ENCODE measurements around the gene SPINK14. TPM values are rescaled to one million over a fixed set of nuclear protein-coding genes. Genes with fewer than 3 reads are reported as not detected.
A peak's percentile ranks its signal among the peaks of the same experiment; 100 is the strongest.

Gene SPINK14, protein sequence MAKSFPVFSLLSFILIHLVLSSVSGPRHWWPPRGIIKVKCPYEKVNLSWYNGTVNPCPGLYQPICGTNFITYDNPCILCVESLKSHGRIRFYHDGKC
- polyA plus RNA-seq (ENCODE audit: insufficient read length), result not detected

DNA sequence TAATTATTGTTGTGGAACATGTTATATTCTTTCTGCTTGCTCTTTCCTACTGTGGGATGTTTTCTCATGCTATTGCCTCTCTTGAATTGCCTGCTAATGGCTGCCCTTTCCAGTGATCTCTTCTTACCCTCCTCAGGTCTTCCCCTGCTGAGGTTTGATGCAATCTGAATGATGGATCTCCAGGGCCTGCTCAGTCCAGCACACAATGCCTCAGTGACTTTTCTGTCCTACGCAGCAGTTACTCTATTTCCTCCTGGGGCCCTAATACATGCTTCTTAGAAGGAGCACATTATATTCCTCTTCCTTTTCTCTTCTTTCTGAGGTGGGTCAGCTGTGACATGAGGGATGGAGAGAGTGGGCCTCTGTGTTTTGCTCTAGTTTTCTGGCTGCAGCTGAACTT lies at the start of gene SPINK14:
Gene SPINK14 (plus strand): TSS at position 301 of the 400 bp plus-strand sequence. CDS start 1,187 bp downstream, outside the sequence.
- no peak for DNase-seq (ENCODE audit: low read depth)

DNA sequence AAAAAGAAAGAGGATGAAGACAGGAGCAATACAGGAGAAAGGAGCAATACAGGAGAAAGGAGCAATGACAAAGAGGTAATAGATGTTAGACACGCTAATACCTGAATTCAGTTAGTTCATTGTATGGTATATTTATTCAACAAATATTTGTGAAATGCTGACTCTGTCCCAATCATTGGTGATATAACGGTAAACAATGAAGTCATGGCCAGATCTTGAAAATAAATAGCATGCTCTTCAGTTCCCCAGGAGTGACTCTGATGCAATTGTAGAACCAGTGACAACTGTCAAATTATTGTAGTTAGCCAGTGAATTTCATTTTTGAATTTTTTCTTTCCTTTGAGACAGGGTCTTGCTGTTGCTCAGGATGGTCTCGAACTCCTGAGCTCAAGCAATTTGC lies 48.0 kb upstream of the SPINK14 start:
- DNase-seq (ENCODE audit: low read depth), result no peak

DNA sequence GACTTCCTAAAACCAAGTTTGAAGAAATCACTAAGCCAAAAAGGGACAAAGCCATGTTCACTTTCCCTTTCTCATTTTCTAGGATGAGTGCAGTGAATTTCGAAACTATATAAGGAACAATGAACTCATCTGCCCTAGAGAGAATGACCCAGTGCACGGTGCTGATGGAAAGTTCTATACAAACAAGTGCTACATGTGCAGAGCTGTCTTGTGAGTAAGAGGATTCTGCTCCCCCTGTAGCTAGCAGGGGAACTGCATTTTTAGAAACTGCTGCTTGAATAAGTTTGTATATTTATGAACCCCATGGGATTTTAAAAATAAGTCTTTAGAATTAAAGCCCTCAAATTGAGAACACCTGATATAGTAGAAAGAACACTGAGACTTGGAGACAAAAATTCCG lies 42.7 kb upstream of the SPINK14 start:
- DNase-seq (ENCODE audit: low read depth), result no peak

DNA sequence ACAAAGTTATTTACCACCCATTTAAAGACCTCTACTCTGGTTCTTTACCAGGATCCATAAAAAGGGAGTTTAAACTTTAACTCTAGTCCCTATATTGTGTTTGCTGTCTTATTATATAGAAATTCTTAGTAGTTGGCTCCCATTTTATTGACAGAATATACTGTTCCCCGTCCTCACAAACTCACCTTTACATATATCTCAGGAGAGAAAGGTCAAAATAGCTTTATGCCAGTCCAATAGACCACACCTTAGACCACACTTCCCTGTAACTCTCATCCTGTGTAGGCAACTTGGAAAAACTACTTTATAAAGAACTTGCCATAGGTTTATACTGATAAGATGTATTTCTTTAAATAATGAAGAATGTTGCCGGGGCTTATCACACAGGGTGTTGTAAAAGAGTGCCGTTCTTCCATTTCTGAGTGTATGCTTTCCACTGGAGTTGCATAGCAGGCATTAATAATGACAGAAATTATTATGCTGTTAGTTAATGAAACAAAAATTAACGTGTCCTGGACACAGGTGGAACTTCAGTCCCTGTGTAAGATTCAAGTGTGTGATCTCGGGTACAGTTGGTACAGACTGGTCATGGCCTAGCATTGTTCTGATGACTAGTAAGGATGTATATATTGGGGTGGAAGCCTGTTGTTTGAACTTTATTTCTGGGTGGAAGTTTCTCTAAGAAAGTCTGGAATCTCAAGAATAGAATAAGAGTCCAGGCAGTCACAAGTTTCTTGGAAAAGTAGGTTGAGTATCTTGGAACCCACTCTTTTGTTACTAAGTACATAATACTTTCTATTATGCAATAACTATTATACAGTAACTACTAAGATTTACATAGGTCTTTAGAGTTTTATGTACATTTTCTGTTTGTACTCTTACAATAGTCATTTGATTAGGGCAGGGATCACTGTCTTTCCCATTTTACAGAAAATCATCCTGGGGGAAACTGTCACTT lies 33.0 kb upstream of the SPINK14 start:
- DNase-seq (ENCODE audit: low read depth), result no peak

DNA sequence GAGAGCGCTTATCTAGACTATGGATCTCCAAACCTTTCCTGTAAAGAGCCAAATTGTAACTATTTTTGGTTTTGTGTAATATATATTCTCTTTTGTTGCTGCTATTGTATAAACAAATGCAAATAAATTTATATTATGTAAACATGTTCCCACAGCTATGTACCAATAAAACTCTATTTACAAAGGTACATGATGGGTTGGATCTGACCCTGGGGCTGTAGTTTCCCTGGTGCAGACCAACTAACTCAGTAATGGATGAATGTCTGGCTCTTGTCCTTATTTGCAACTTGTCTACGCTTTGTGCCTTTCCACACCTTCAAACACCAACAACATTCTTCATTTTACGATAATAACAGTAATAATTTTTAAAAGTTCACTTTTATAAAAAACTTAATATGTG lies 27.5 kb upstream of the SPINK14 start:
- no peak for DNase-seq (ENCODE audit: low read depth)

DNA sequence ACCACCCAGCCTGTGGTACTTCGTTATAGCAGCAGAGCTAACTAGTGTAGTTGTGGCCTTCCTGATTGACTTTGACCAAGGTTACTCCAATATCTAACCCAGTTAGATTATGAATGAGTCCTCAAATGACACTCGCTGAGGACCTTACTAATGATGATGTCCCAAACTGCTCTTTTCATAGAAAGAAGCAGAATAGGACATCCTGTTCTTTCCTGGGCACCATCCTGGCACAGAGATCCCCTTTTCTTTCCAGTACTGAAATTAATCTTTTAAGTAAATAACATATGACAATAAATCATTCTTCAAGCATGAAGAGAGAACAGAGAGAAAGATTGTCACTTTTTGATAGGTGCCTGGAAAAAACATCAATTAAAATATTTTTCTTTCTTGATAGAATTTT lies 26.7 kb upstream of the SPINK14 start:
- no peak for DNase-seq (ENCODE audit: low read depth)

DNA sequence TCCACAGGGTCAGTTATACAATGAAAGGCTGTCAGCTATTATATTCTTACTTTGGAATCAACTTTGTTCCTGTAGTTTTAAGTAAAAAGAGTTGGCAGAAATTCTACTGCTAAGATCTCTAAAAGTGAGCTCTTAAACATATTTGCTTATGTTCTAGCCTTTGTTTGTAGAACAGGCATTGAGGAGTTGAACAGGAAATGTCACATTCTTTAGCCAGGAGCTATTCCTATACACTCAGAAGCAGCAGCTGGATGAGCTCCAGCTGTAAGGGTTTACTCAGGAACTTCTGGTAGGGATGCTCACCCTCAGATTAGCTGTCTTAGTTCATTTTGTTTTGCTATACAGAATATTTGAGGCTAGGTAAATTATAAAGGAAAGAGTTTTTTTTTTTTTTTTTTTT lies 22.4 kb upstream of the SPINK14 start:
- no peak for DNase-seq (ENCODE audit: low read depth)

DNA sequence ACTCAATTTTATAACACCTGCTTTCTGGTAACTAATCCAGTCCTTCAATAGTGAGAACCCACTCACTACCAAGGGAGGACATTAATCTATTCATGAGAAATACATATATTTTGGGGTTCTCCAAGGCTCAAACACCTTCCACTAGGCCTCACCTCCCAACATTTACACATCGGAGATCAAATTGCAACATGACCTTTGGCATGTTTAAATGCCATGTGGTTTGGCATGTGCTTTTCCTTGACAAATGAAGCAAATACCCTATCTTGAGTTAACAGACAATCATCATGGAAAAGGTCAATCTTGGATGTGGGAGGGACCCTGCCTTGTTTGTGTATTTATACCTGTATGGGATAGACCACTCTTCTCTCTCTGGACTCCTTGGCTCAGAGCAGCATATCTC lies 21.9 kb upstream of the SPINK14 start:
- no peak for DNase-seq (ENCODE audit: low read depth)

DNA sequence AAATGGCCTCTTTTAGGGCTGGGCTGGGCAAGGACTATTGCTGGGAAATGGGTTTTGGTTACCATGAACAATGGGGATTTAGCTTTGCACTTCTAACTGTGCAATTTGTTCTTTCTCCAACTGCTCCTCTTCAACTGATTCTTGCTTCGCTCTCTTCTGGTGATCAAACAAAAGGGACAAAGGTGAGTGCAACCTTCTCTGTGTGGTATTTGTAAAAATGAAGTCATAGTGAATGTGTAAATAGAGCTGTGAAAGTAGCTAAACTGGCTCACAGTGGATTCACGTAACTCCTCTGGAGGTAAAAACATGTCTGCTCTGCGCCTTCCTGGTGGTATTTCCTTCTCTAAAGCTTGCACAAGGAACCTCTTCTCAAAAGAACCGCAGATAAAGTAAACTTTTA lies 20.9 kb upstream of the SPINK14 start:
- DNase-seq (ENCODE audit: low read depth), result no peak

DNA sequence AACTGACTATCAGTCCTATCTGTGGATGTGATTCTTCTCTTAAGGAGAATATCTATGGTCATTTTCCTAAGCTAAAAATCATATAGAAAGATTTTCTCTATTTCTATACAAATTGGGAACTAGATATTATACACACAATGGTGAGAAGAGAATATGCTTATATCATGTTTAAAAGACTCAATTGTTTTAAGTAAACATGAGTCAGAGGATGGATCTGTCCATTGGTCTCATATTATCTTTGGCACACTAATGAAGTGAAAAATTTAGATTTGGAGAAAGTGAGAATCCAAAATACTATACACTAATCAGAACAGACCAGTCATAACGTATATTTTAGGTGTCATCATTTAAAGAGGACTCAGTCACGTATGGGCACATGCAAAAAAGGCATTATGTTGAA lies 16.5 kb upstream of the SPINK14 start:
- DNase-seq (ENCODE audit: low read depth), result no peak

DNA sequence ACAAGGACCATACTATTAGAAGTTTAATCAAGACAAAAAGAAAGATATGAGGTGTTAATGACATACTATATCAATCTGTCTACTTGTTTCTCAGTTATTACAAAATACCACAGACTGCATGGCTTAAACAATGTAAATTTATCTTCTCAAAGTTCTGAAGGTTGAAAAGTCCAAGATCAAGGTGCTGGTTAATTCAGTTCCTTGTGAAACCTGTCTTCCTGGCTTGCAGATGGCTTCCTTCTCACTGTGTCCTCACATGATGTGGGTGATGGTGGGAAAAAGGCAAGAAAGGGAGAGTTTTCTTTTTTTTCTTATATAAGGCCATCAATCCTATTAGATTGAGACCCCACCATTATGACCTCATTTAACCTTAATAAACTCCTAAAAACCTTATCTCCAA lies 15.6 kb upstream of the SPINK14 start:
- DNase-seq (ENCODE audit: low read depth), result no peak

DNA sequence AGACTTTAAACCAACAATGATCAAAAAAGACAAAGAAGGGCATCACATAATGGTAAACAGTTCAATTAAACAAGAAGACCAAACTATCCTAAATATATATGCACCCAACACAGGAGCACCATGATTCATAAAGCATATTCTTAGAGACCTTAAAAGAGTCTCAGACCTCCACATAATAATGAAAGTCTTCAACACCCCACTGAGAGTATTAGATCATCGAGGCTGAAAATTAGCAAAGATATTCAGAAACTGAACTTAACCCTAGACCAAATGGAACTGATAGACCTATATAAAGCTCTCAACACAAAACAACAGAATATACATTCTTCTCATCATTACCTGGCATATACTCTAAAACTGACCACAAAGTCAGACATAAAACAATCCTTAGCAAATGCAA lies 11.7 kb upstream of the SPINK14 start:
- DNase-seq (ENCODE audit: low read depth), result no peak

DNA sequence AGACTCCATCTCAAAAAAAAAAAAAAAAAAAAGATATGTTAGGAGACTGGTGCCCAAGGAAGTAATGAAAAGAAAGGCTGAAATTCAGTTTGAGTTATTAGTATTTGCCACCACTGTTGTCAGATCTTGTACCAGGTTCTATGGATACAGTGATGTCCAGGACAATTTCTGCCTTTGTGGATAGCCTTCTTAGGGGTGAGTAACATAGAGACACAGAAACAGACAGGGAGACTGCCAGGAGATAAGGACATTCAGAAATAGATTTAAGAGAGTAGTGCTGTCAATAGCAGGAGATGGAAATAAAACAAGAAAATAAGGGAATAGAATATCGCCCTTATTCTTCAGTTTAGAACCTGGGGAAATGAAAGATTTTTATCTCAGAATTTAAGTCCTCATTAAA lies 6.3 kb upstream of the SPINK14 start:
- DNase-seq (ENCODE audit: low read depth), result no peak

DNA sequence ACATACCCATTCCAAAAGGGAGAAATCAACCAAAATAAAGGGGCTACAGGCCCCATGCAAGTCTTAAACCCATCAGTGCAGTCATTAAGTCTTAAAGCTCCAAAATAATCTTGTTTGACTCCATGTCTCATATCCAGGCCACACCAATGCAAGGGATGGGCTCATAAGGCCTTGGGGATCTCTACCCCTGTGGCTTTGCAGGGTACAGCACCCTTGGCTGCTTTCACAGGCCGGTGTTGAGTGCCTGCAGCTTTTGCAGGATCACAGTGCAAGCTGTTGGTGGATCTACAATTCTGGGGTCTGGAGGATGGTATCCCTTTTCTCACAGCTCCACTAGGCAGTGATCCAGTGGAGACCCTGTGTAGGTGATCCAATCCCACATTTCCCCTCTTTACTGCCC lies 5.0 kb upstream of the SPINK14 start:
- no peak for DNase-seq (ENCODE audit: low read depth)

DNA sequence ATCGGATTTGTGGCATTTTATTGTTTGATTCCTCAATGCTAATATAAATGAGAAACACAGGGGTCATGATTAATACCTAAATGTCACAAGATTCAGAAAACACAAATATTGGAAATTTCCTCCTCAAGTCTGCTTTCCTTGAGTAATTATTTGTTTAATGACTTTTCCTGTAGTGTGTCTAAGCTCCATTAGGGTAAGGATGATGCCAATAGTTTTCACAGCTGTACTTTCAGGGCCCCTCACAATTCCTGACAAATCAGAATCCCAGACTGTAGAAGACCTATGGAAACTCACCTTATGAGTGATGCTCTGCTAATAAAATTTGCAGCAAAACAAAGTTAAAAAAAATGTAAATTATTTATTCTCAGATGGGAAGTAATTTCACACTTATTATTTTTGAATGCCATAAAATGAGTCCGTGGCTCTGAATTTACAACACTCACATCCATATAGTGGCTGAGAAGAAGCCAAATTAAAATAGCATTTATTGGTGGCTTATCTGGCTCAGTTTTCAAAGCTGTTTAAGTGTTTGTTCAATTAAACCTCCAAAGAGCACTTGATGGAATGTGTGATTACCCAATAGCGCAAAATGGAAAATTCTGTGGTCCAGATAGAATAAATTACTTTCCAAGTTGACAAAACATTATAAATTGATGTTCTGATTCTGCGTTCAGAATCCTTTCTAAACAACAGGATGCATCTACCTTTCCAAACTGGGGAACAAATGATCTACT lies 1.6 kb upstream of the SPINK14 start:
- DNase-seq (ENCODE audit: low read depth), result no peak

DNA sequence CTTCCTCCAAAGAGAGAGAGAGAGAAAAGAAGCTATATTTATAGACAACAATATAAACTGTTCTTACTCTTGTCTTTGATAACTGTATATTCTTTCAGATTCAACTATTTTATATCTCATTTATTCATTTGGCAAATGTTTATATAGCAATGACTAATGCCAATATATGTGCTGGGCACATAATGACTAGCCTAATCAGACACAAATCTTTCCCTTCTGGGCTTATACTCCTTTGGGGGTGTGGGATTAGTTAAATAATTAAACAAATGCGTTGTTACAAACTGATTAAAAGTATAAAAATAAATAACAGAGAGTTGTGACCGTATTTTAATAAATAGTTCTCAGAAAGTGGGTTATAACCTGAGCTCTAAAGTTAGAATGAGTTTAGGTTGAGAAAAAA lies 4.0 kb downstream of the SPINK14 start:
- DNase-seq (ENCODE audit: low read depth), result no peak

DNA sequence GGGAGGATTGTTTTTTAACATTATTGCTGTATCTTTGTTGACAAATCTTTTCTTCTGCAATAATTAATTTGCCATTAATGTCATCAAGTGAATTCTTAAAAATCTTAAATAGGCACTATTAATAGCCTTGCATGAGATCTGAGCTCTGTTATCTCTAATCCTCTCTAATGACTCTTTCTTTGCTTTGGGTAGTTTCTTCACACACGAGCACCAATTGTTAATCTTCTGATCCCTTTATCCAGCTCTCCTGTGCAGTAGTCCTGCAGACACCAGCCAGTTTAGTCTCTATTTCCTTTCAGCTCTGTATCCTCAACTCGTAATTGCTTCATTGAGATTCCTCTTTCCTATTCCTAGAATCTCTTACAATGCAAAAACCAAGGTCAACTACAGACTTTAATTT lies 8.1 kb downstream of the SPINK14 start:
- DNase-seq (ENCODE audit: low read depth), result no peak

DNA sequence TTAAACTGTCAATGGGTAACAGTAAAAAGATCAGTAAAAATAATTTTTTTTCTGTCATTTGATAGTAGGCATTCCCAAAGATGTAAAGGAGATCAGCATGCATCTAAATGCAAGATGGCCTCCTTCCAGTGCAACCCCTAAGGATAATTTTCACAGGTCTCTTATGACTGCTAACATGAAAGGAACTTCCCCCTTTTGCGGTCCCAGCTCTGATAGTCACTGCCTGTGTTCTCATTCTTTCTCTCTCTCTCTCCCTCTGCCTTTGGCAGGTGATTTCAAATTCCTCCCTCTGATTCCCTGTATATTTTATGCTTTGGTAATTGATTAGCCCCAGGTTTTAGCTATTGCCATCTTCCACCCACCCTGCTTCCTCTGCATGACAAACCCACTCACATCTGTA lies 8.9 kb downstream of the SPINK14 start:
- no peak for DNase-seq (ENCODE audit: low read depth)

DNA sequence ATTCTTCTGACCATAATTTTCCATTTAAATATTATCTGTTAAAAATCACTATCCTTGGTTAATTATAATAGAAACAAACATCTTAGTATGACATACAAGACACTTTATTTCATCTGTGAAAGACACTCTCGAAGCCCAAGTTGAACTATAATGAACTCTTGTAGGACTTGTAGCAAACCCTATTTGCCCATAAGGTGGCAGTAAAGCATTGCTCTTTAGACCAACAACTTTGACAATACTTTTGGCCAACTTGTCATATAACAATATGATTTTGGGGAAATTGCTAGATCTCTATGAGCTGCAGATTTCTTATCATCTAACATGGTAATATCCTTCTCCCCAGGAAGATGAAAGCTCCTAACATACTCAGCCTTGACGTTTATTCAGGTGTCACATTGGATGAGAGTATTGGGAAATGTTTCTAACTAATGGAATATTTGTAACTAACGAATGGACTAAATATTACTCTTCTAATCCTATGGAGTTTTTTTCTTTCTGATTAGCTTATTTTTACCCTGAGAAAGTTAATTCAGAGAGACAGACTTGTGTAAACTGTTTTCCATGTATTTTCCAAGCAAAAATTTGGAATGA lies 11.0 kb downstream of the SPINK14 start:
- peak; percentile 31 for DNase-seq (ENCODE audit: low read depth)

DNA sequence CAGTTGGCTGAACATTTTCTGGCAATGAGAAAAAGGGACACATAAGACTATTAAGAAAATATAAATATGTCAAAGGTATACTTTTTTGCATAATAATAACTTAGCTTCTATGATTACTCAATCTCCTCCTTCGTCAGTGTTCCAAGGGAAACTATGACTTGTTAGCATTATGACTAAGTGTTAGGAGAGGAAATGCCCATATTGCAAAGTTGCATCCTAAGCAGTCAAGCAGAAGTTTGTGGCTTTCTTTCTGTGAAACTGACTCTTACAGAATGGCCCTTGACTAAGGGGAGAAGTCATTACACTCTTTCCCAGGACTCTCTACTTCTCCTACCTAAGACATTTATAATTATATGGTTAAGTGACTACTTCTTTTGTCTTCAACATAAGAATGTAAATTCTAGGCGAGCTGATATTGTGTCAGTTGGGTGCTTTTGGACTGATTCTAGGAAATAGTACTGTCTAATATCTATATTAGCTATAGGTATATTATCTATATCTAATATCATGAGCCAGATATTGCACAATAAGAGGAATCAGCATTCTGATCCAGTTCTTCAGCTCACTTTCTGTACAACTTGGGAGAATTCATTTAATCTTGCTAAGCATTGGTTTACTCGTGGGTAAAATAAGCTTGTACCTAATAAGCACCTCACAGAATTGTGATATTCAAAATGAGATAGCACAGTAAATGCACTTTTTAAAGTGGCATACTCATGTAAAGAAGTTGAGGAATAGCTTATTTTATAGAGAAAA lies 18.1 kb downstream of the SPINK14 start:
- DNase-seq (ENCODE audit: low read depth), result peak; percentile 1

DNA sequence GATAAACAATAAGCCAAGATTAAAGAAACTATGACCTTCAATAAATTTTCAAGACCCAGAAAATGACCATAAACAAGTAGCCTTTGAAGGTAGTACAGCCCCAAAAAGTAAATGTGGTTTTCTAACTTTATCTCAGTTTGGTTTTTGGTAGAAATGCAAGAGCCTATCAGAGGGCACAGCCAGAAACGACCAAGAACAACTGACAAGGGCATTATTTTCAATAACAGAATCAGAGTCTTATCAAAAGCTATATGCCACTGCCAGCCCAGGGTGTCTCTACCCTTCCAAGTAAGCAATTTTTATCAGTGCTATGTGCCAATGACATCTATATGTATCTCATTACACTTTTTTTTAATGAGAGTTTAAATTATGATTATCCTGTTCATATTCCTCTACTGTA lies 22.7 kb downstream of the SPINK14 start:
- DNase-seq (ENCODE audit: low read depth), result no peak

DNA sequence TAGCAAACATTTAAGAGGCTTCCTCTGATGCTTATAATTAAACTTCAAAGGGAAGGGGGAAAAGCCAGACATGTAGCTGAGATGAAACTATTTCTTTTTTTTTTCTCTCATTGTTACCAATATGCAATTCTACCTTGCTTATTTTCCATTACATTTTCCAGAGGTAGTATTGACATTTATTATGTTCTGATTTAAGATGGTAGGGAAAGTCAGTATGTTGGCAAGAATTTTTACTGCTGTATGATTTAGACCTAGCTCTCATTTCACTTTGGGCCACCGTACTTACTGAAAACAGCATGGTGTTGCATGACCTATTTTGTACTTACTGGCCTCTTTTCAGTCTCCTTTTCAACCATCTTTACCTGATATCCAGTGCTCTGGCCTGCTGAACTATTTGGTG lies 24.9 kb downstream of the SPINK14 start:
- no peak for DNase-seq (ENCODE audit: low read depth)

Data from forelimb muscle (tissue), 1 donor.